Measurements from ENCODE around the gene CEP43.

CEP43 gene

DNA sequence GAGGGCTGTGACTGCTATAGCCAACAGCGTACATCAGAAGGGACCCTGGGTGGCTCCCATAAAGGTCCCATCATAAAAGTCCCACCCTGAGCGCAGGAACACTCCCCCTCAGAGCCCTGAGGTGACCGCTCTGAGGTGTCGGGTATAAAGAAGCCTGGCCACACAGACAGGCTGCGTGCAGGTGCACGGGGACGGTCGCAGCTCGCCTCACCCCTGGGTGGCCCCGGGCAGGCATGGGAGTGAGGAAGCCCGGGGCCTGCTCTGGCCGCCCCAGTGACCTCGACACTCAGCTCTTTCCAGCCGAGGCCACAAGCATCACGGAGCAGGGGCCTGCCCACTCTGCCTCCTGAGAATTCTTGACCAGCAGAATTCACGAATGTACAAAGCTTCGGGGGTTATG is 28.4 kb upstream of the CEP43 start:
- Histone ChIP-seq H3K4me3 (ENCODE audit: low read length) (no peak overlapping the region), H3K4me1 (ENCODE audit: control insufficient read depth, insufficient read depth, low read length) (no peaks in the 10 kb centered on the region), H3K36me3 (ENCODE audit: insufficient read depth, low read length) (peaks cover 3% of the 10 kb centered on the region), H3K9ac (ENCODE audit: low read depth, low read length) (no peak overlapping the region), H3K27me3 (ENCODE audit: control insufficient read depth, insufficient read depth, low read length) (no peaks in the 10 kb centered on the region), H3K4me2 (ENCODE audit: low read length) (no peak overlapping the region), H3K9me3 (replicated peaks; ENCODE audit: low read length) (no peaks in the 10 kb centered on the region)

DNA sequence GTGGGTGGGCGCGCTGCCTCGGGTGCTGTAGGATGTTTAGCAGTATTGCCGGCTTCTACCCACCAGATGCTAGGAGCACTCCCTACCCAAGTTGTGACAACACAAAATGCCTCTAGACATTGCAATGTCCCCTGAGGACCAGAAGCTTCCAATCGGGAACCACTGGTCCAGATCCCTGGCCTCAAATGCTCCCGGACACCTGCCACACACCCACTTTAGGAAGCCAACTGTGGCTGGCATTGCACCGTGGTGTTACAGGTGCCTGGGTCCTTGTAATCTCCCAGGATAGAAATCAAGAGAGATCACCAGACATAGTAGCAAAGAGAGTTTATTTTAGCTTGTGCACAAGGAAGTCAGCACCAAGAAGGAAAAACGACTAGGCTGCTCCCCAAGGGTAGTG is 27.9 kb upstream of the CEP43 start:
- no peaks in the 10 kb centered on the region for H3K4me1 ChIP-seq (ENCODE audit: control insufficient read depth, insufficient read depth, low read length)
- H3K9me3 ChIP-seq (replicated peaks; ENCODE audit: low read length): no peaks in the 10 kb centered on the region
- H3K4me2 ChIP-seq (ENCODE audit: low read length): no peak overlapping the region
- peaks cover 3% of the 10 kb centered on the region for H3K36me3 ChIP-seq (ENCODE audit: insufficient read depth, low read length)
- H3K27me3 ChIP-seq (ENCODE audit: control insufficient read depth, insufficient read depth, low read length): no peaks in the 10 kb centered on the region
- no peak overlapping the region for H3K9ac ChIP-seq (ENCODE audit: low read depth, low read length)
- no peak overlapping the region for H3K4me3 ChIP-seq (ENCODE audit: low read length)

GRCh38 chr6:166972101-166972500 is 27.1 kb upstream of the CEP43 start:
- Histone ChIP-seq H3K4me3 (ENCODE audit: low read length) (no peak overlapping the region), H3K27me3 (ENCODE audit: control insufficient read depth, insufficient read depth, low read length) (no peaks in the 10 kb centered on the region), H3K36me3 (ENCODE audit: insufficient read depth, low read length) (peaks cover 3% of the 10 kb centered on the region), H3K4me1 (ENCODE audit: control insufficient read depth, insufficient read depth, low read length) (no peaks in the 10 kb centered on the region), H3K9me3 (replicated peaks; ENCODE audit: low read length) (no peaks in the 10 kb centered on the region), H3K9ac (ENCODE audit: low read depth, low read length) (no peak overlapping the region), H3K4me2 (ENCODE audit: low read length) (no peak overlapping the region)

GRCh38 chr6:166976636-166977035 is 22.6 kb upstream of the CEP43 start:
- H3K9me3 ChIP-seq (replicated peaks; ENCODE audit: low read length): no peaks in the 10 kb centered on the region
- H3K4me2 ChIP-seq (ENCODE audit: low read length): no peak overlapping the region
- no peak overlapping the region for H3K9ac ChIP-seq (ENCODE audit: low read depth, low read length)
- peaks cover 11% of the 10 kb centered on the region for H3K4me1 ChIP-seq (ENCODE audit: control insufficient read depth, insufficient read depth, low read length)
- H3K27me3 ChIP-seq (ENCODE audit: control insufficient read depth, insufficient read depth, low read length): no peaks in the 10 kb centered on the region
- H3K4me3 ChIP-seq (ENCODE audit: low read length): no peak overlapping the region
- peaks cover 3% of the 10 kb centered on the region for H3K36me3 ChIP-seq (ENCODE audit: insufficient read depth, low read length)

GRCh38 chr6:166977621-166978525 is 21.3 kb upstream of the CEP43 start:
- no peak overlapping the region for H3K9ac ChIP-seq (ENCODE audit: low read depth, low read length)
- peak overlapping the region; percentile 3 for H3K4me2 ChIP-seq (ENCODE audit: low read length)
- no peaks in the 10 kb centered on the region for H3K27me3 ChIP-seq (ENCODE audit: control insufficient read depth, insufficient read depth, low read length)
- H3K36me3 ChIP-seq (ENCODE audit: insufficient read depth, low read length): peaks cover 3% of the 10 kb centered on the region
- H3K4me3 ChIP-seq (ENCODE audit: low read length): no peak overlapping the region
- H3K4me1 ChIP-seq (ENCODE audit: control insufficient read depth, insufficient read depth, low read length): peaks cover 11% of the 10 kb centered on the region
- no peaks in the 10 kb centered on the region for H3K9me3 ChIP-seq (replicated peaks; ENCODE audit: low read length)

GRCh38 chr6:166980738-166981137 is 18.5 kb upstream of the CEP43 start:
- Histone ChIP-seq H3K27me3 (ENCODE audit: control insufficient read depth, insufficient read depth, low read length) (no peaks in the 10 kb centered on the region), H3K4me2 (ENCODE audit: low read length) (no peak overlapping the region), H3K4me1 (ENCODE audit: control insufficient read depth, insufficient read depth, low read length) (peaks cover 11% of the 10 kb centered on the region), H3K36me3 (ENCODE audit: insufficient read depth, low read length) (peaks cover 6% of the 10 kb centered on the region), H3K9me3 (replicated peaks; ENCODE audit: low read length) (no peaks in the 10 kb centered on the region), H3K9ac (ENCODE audit: low read depth, low read length) (no peak overlapping the region), H3K4me3 (ENCODE audit: low read length) (no peak overlapping the region)

DNA sequence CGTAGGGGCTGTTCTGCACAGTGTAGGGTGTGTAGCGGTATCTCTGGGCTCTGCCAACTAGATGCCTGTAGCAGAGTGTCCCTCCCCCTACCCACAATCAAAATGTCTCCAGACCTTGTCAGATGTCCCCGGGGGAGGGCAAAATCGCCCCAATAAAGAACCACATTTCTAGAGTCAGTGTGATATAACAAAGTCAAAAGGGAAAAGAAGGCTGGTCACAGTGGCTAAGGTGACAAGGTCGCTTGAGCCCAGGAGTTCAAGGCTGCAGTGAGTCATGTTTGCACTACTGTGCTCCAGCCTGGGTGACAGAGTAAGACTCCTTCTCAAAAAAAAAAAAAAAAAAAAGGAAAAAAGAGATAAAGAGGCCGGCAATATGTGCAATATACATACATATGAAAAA is 11.7 kb upstream of the CEP43 start:
- no peak overlapping the region for H3K9ac ChIP-seq (ENCODE audit: low read depth, low read length)
- peaks cover 6% of the 10 kb centered on the region for H3K36me3 ChIP-seq (ENCODE audit: insufficient read depth, low read length)
- no peaks in the 10 kb centered on the region for H3K27me3 ChIP-seq (ENCODE audit: control insufficient read depth, insufficient read depth, low read length)
- no peaks in the 10 kb centered on the region for H3K9me3 ChIP-seq (replicated peaks; ENCODE audit: low read length)
- no peaks in the 10 kb centered on the region for H3K4me1 ChIP-seq (ENCODE audit: control insufficient read depth, insufficient read depth, low read length)
- no peak overlapping the region for H3K4me3 ChIP-seq (ENCODE audit: low read length)
- H3K4me2 ChIP-seq (ENCODE audit: low read length): no peak overlapping the region

GRCh38 chr6:166987930-166988329 is 11.3 kb upstream of the CEP43 start:
- no peaks in the 10 kb centered on the region for H3K4me1 ChIP-seq (ENCODE audit: control insufficient read depth, insufficient read depth, low read length)
- H3K4me3 ChIP-seq (ENCODE audit: low read length): no peak overlapping the region
- H3K9ac ChIP-seq (ENCODE audit: low read depth, low read length): no peak overlapping the region
- H3K4me2 ChIP-seq (ENCODE audit: low read length): no peak overlapping the region
- no peaks in the 10 kb centered on the region for H3K9me3 ChIP-seq (replicated peaks; ENCODE audit: low read length)
- H3K36me3 ChIP-seq (ENCODE audit: insufficient read depth, low read length): peaks cover 8% of the 10 kb centered on the region
- no peaks in the 10 kb centered on the region for H3K27me3 ChIP-seq (ENCODE audit: control insufficient read depth, insufficient read depth, low read length)

GRCh38 chr6:166988674-166989201 is 10.5 kb upstream of the CEP43 start:
- Histone ChIP-seq H3K4me3 (ENCODE audit: low read length) (no peak overlapping the region), H3K9me3 (replicated peaks; ENCODE audit: low read length) (no peaks in the 10 kb centered on the region)

DNA sequence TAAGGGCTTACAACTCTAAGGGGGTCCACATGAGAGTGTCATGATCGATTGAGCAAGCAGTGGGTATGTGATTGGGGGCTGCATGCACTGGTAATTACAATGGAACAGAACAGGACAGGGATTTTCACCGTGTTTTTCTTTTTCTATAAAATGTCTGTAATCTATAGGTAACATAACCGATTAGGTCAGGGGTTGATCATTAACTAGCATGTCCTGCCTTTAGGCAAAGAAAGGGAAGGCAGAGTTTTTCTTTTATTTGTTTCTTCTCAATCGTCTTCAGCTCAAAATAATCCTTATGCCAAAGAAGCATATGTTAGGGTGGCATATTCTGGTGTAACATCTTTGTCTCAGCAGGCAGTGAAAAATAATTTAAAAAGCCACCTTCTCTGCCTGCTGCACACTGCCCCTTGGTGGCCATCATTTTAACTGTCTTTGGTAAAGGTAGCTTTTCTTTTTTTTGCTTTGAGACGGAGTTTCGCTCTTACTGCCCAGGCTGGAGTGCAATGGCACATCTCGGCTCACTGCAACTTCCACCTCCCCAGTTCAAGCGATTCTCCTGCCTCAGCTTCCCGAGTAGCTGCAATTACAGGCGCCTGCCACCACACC is 9.7 kb upstream of the CEP43 start:
- no peaks in the 10 kb centered on the region for H3K27me3 ChIP-seq (ENCODE audit: control insufficient read depth, insufficient read depth, low read length)
- peaks cover 8% of the 10 kb centered on the region for H3K36me3 ChIP-seq (ENCODE audit: insufficient read depth, low read length)
- H3K4me3 ChIP-seq (ENCODE audit: low read length): no peak overlapping the region
- no peak overlapping the region for H3K4me2 ChIP-seq (ENCODE audit: low read length)
- no peaks in the 10 kb centered on the region for H3K4me1 ChIP-seq (ENCODE audit: control insufficient read depth, insufficient read depth, low read length)
- no peak overlapping the region for H3K9ac ChIP-seq (ENCODE audit: low read depth, low read length)
- H3K9me3 ChIP-seq (replicated peaks; ENCODE audit: low read length): no peaks in the 10 kb centered on the region

More at GRCh38 chr6:166988674-166989201, 10.5 kb upstream of the CEP43 start:
- H3K4me2 ChIP-seq (ENCODE audit: low read length): no peak overlapping the region
- H3K4me1 ChIP-seq (ENCODE audit: control insufficient read depth, insufficient read depth, low read length): no peaks in the 10 kb centered on the region
- H3K27me3 ChIP-seq (ENCODE audit: control insufficient read depth, insufficient read depth, low read length): no peaks in the 10 kb centered on the region
- no peak overlapping the region for H3K9ac ChIP-seq (ENCODE audit: low read depth, low read length)
- peaks cover 8% of the 10 kb centered on the region for H3K36me3 ChIP-seq (ENCODE audit: insufficient read depth, low read length)

GRCh38 chr6:166996406-166996805 is 2.8 kb upstream of the CEP43 start:
- peaks cover 6% of the 10 kb centered on the region for H3K36me3 ChIP-seq (ENCODE audit: insufficient read depth, low read length)
- H3K4me3 ChIP-seq (ENCODE audit: low read length): no peak overlapping the region
- no peaks in the 10 kb centered on the region for H3K9me3 ChIP-seq (replicated peaks; ENCODE audit: low read length)
- H3K27me3 ChIP-seq (ENCODE audit: control insufficient read depth, insufficient read depth, low read length): no peaks in the 10 kb centered on the region
- H3K4me1 ChIP-seq (ENCODE audit: control insufficient read depth, insufficient read depth, low read length): peaks cover 19% of the 10 kb centered on the region
- no peak overlapping the region for H3K4me2 ChIP-seq (ENCODE audit: low read length)
- H3K9ac ChIP-seq (ENCODE audit: low read depth, low read length): no peak overlapping the region
